Trophoblast cell (in vitro differentiated cells and primary cell): Measurements from ENCODE around the gene FAM114A1.
A peak's percentile ranks its signal among the peaks of the same experiment; 100 is the strongest.

ENCODE experiments used
- DNase-seq, 2 donors: peaks; one replicate each; pipeline ENCODE4 v3.0.0-alpha.2; 2016
- H2AFZ ChIP-seq: 2 replicates; pipeline ENCODE4 v1.6.1; 2013; ENCODE audit warnings: low read length, moderate library complexity, mild to moderate bottlenecking; ENCODE audit not compliant: insufficient read depth, poor library complexity
- H2AK5ac ChIP-seq: 2 replicates; pipeline ENCODE4 v1.6.1; 2013; ENCODE audit warnings: mild to moderate bottlenecking, low read length
- H2BK120ac ChIP-seq: 2 replicates; pipeline ENCODE4 v1.6.1; 2013; ENCODE audit warnings: low read length, mild to moderate bottlenecking, moderate library complexity; ENCODE audit not compliant: insufficient read depth, poor library complexity
- H2BK12ac ChIP-seq: 2 replicates; pipeline ENCODE4 v1.6.1; 2013; ENCODE audit warnings: mild to moderate bottlenecking, low read length, moderate library complexity
- H2BK5ac ChIP-seq: 2 replicates; pipeline ENCODE4 v1.6.1; 2013; ENCODE audit warnings: low read length, low read depth, moderate library complexity, mild to moderate bottlenecking; ENCODE audit not compliant: poor library complexity
- H3K14ac ChIP-seq: 2 replicates; pipeline ENCODE4 v1.6.1; 2013; ENCODE audit warnings: mild to moderate bottlenecking, low read length
- H3K18ac ChIP-seq: 2 replicates; pipeline ENCODE4 v1.6.1; 2013; ENCODE audit warnings: mild to moderate bottlenecking, low read length
- H3K23ac ChIP-seq: 2 replicates; pipeline ENCODE4 v1.6.1; 2013; ENCODE audit warnings: low read length
- H3K27ac ChIP-seq: 2 replicates; pipeline ENCODE4 v1.5.1; 2013; ENCODE audit warnings: low read depth, mild to moderate bottlenecking, inconsistent platforms, low read length, moderate library complexity
- H3K27me3 ChIP-seq: 2 replicates; pipeline ENCODE4 v1.6.1; 2013; ENCODE audit warnings: inconsistent platforms, mild to moderate bottlenecking, low read length, moderate library complexity; ENCODE audit not compliant: insufficient read depth
- H3K36me3 ChIP-seq, 2 experiments: 1 replicate in 1 of 2; 2 replicates in 1 of 2; pipeline ENCODE4 v1.6.1; 2013; ENCODE audit warnings: low read length in 2 of 2, mild to moderate bottlenecking in 2 of 2, moderate library complexity in 1 of 2; ENCODE audit not compliant: insufficient read depth in 2 of 2, control insufficient read depth in 1 of 2
- H3K4ac ChIP-seq: 2 replicates; pipeline ENCODE4 v1.6.1; 2013; ENCODE audit warnings: low read depth, mild to moderate bottlenecking, low read length, moderate library complexity
- H3K4me1 ChIP-seq, 2 experiments: 1 replicate in 1 of 2; 2 replicates in 1 of 2; pipeline ENCODE4 v1.6.1; 2013; ENCODE audit warnings: low read length in 2 of 2, mild to moderate bottlenecking in 2 of 2, moderate library complexity in 1 of 2; ENCODE audit not compliant: insufficient read depth in 2 of 2, control insufficient read depth in 1 of 2
- H3K4me2 ChIP-seq: 2 replicates; pipeline ENCODE4 v1.6.1; 2013; ENCODE audit warnings: inconsistent platforms, mild to moderate bottlenecking, low read length, moderate library complexity
- H3K4me3 ChIP-seq: 2 replicates; pipeline ENCODE4 v1.5.1; 2013; ENCODE audit warnings: mild to moderate bottlenecking, low read depth, low read length, inconsistent platforms
- H3K79me1 ChIP-seq: one replicate; pipeline ENCODE4 v1.6.1; 2013; ENCODE audit warnings: low read length
- H3K79me2 ChIP-seq: 2 replicates; pipeline ENCODE4 v1.6.1; 2013; ENCODE audit warnings: low read length, mild to moderate bottlenecking; ENCODE audit not compliant: control insufficient read depth, insufficient read depth, poor library complexity
- H3K9ac ChIP-seq: 2 replicates; pipeline ENCODE4 v1.6.1; 2013; ENCODE audit warnings: mild to moderate bottlenecking, low read length
- H3K9me3 ChIP-seq: 2 replicates; pipeline ENCODE4 v1.6.1; 2013; ENCODE audit warnings: low read depth, mild to moderate bottlenecking, control low read depth, inconsistent platforms, low read length; ENCODE audit not compliant: insufficient read depth
- H4K12ac ChIP-seq: 2 replicates; pipeline ENCODE4 v1.6.1; 2013; ENCODE audit warnings: low read depth, mild to moderate bottlenecking, low read length, moderate library complexity
- H4K8ac ChIP-seq: 2 replicates; pipeline ENCODE4 v1.6.1; 2013; ENCODE audit warnings: low read depth, mild to moderate bottlenecking, low read length, moderate library complexity
- H4K91ac ChIP-seq: one replicate; pipeline ENCODE4 v1.6.1; 2013; ENCODE audit warnings: low read depth, mild to moderate bottlenecking, low read length, moderate library complexity
- WGBS: extraction: QIAGEN DNeasy Blood & Tissue Kit; methylation state at CpG from one replicate; pipeline ENCODE4 v1.1.7; 2013; ENCODE audit warnings: missing lambda C conversion rate; ENCODE audit not compliant: insufficient read length, insufficient coverage; ENCODE audit errors: extremely low coverage; 5-methylcytosine and 5-hydroxymethylcytosine counted together

The FAM114A1 gene

DNA sequence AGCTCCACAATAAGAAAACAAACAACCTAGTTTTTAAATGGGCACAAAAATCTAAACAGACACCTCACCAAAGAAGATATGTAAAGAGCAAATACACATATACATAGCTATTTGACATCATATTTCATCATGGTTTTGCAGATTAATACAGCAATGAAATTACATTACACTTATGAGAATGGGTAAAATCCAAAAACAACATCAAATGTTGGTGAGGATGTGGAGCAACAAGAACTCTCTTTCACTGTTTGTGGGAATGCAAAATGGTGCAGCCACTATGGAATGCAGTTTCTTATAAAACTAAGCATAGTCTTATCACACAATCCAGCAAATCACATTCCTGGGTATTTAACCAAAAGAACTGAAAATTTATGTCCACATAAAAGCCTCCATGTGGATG is 36.0 kb upstream of the FAM114A1 start:
- Histone ChIP-seq H4K91ac (no peak overlapping the region), H3K4me1 (no peaks in the 10 kb centered on the region), H2BK12ac (no peak overlapping the region), H3K4me3 (no peak overlapping the region), H2AFZ (no peak overlapping the region), H3K9ac (no peak overlapping the region), H2BK5ac (no peak overlapping the region), H2AK5ac (no peak overlapping the region), H3K4ac (no peak overlapping the region), H4K12ac (no peak overlapping the region), H3K9me3 (peaks cover 4% of the 10 kb centered on the region), H3K23ac (no peak overlapping the region), H3K27me3 (no peaks in the 10 kb centered on the region), H3K79me1 (no peaks in the 10 kb centered on the region), H3K18ac (no peak overlapping the region), H3K79me2 (no peaks in the 10 kb centered on the region), H3K14ac (no peak overlapping the region), H3K27ac (no peak overlapping the region), H3K36me3 (no peaks in the 10 kb centered on the region), H3K4me2 (no peak overlapping the region), H2BK120ac (no peak overlapping the region), H4K8ac (no peak overlapping the region)
- peak in 1 of 2 donors; percentile 12 for DNase-seq

DNA sequence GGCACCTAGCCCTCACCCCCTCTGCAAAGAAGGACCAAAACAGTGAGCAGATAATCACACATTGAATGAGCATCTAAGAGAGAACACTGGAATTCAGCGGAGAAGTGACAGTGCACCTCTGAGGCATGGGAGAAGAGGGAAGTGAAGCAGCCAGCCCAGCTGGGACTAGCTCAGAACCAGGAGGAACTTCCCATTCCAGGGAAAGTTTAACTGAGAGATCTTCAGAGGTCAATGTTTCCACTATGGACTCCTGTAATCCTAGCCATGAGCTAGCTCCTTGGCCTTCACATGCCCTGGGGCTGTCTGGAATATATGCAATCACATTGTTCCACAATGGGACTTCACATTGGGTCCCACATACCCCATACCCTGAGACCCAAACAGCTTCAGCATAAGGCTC is 35.4 kb upstream of the FAM114A1 start:
- no peak overlapping the region for H3K4ac ChIP-seq
- H3K4me3 ChIP-seq = no peak overlapping the region

DNA sequence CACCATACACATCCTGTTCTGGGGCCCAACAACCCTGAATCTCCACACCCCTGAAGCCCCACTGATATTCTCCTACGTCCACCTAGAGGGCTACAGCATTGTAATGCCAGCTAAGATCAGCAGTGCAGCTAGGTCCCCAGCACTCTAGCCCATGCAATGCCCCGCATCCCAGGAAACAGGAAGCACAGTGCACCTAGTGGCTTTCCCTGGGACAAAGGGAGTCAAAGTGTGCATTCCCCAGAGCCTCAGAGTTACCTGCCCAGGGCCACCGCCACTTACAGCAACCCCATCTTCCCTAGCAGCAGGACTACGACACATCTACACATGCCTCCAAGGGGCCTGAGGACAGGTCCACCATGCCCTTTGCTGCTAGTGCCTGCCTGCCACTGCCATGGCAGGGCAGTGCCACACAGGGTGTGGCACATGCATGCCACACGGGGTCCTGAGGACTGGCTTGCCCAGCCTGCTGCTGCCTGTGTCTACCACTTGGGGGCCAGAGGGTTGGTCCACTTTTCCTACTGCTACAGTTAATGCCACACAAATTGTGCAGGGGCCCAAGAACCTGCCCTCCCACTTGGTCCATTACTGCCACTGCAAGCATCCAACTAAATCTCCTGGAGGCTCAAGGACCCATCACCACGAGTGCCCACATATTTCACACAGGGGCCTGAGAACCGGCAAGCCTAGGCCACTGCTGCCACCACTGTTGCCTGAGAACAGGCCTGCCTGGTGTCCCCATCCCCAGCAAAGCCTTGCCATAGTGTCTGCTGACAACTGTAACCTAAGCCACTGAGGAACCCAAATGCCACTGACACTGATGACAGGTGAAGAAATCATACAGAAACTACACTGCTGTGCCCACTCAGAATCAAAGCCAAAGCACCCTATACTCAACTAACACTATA is 34.7 kb upstream of the FAM114A1 start:
- H2BK5ac ChIP-seq = no peak overlapping the region
- no peak overlapping the region for H3K18ac ChIP-seq
- no peak overlapping the region for H4K12ac ChIP-seq
- H3K23ac ChIP-seq = no peak overlapping the region
- H2BK120ac ChIP-seq = no peak overlapping the region
- H3K4me2 ChIP-seq = no peak overlapping the region
- no peak overlapping the region for H2BK12ac ChIP-seq
- H3K27me3 ChIP-seq = no peaks in the 10 kb centered on the region
- H3K79me2 ChIP-seq = no peaks in the 10 kb centered on the region
- H3K36me3 ChIP-seq = no peaks in the 10 kb centered on the region
- no peak for DNase-seq
- no peak overlapping the region for H2AK5ac ChIP-seq
- H3K14ac ChIP-seq = no peak overlapping the region
- no peak overlapping the region for H3K4me3 ChIP-seq
- peaks cover 4% of the 10 kb centered on the region for H3K9me3 ChIP-seq
- no CpG with 5 or more reads among the region's 7 CpGs for WGBS
- no peak overlapping the region for H4K8ac ChIP-seq
- no peak overlapping the region for H3K4ac ChIP-seq
- H3K79me1 ChIP-seq = no peaks in the 10 kb centered on the region
- no peak overlapping the region for H4K91ac ChIP-seq
- no peak overlapping the region for H2AFZ ChIP-seq
- H3K4me1 ChIP-seq = no peaks in the 10 kb centered on the region
- no peak overlapping the region for H3K9ac ChIP-seq
- H3K27ac ChIP-seq = no peak overlapping the region

More for the DNA sequence above, 35.4 kb upstream of the FAM114A1 start:
- no peak overlapping the region for H2BK120ac ChIP-seq
- H3K18ac ChIP-seq = no peak overlapping the region
- H2AK5ac ChIP-seq = no peak overlapping the region
- H3K4me1 ChIP-seq = no peaks in the 10 kb centered on the region
- WGBS = no CpG with 5 or more reads among the region's 1 CpG
- H3K9ac ChIP-seq = no peak overlapping the region
- no peak overlapping the region for H3K14ac ChIP-seq
- no peak overlapping the region for H3K23ac ChIP-seq
- H4K91ac ChIP-seq = no peak overlapping the region
- H3K9me3 ChIP-seq = peaks cover 4% of the 10 kb centered on the region
- no peaks in the 10 kb centered on the region for H3K79me1 ChIP-seq
- no peak overlapping the region for H2BK12ac ChIP-seq
- H4K12ac ChIP-seq = no peak overlapping the region
- no peaks in the 10 kb centered on the region for H3K36me3 ChIP-seq
- no peak overlapping the region for H4K8ac ChIP-seq
- H3K27ac ChIP-seq = no peak overlapping the region
- H2BK5ac ChIP-seq = no peak overlapping the region
- H2AFZ ChIP-seq = no peak overlapping the region
- peak; percentile 44 to 79 for DNase-seq
- H3K79me2 ChIP-seq = no peaks in the 10 kb centered on the region
- H3K4me2 ChIP-seq = no peak overlapping the region
- no peaks in the 10 kb centered on the region for H3K27me3 ChIP-seq

DNA sequence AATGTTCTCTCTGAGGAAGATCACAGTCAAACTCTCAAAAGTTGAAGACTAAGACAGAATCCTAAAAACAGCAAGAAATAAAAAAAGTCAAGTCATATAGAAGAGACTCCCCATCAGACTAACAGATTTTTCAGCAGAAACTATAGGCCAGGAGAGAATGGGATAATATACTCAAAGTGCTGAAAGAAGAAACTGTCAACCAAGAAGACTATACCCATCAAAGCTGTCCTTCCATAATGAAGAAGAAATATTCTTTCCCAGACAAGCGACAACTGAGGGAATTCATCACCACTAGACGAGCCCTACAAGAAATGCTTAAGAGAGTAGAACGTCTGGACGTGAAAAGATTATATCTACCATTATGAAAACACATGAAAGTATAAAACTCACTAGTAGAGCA is 33.0 kb upstream of the FAM114A1 start:
- no peak overlapping the region for H2BK5ac ChIP-seq
- H3K4ac ChIP-seq = no peak overlapping the region
- H4K12ac ChIP-seq = no peak overlapping the region
- H4K91ac ChIP-seq = no peak overlapping the region
- no peaks in the 10 kb centered on the region for H3K4me1 ChIP-seq
- no peak overlapping the region for H3K14ac ChIP-seq
- H3K4me3 ChIP-seq = no peak overlapping the region
- H3K79me2 ChIP-seq = no peaks in the 10 kb centered on the region
- no peak overlapping the region for H2BK120ac ChIP-seq
- no peaks in the 10 kb centered on the region for H3K27me3 ChIP-seq
- no peak overlapping the region for H3K27ac ChIP-seq
- H3K36me3 ChIP-seq = no peaks in the 10 kb centered on the region
- no peak overlapping the region for H3K18ac ChIP-seq
- H3K23ac ChIP-seq = no peak overlapping the region
- peaks cover 4% of the 10 kb centered on the region for H3K9me3 ChIP-seq
- no CpG with 5 or more reads among the region's 4 CpGs for WGBS
- no peak overlapping the region for H3K9ac ChIP-seq
- DNase-seq = no peak
- H2AFZ ChIP-seq = no peak overlapping the region
- no peak overlapping the region for H4K8ac ChIP-seq
- no peak overlapping the region for H2AK5ac ChIP-seq
- no peaks in the 10 kb centered on the region for H3K79me1 ChIP-seq
- no peak overlapping the region for H3K4me2 ChIP-seq
- no peak overlapping the region for H2BK12ac ChIP-seq
